ENCODE data around the gene KCTD19. TPM values are rescaled to one million over a fixed set of nuclear protein-coding genes. Genes with fewer than 3 reads are reported as not detected.
A peak's percentile ranks its signal among the peaks of the same experiment; 100 is the strongest.
"Not testable (repeated sequence)": the region's sequence is repeated elsewhere in the genome, so short reads cannot be mapped to it uniquely, and the experiment has no call there.

The KCTD19 gene
- polyA plus RNA-seq (ENCODE audit: insufficient read length in 4 of 4) = 1 to 10 TPM in 3 of 4 donors, under 1 TPM in 1; 0.95 to 2.5 (median 1.6) TPM

- peak in 1 of 4 donors; percentile 52 for DNase-seq (ENCODE audit: low read depth in 4 of 4, low spot score in 2 of 4)
These were observed at the start of gene KCTD19, which contains the start of gene LRRC36 for GRCh38 chr16:67326472-67327309. Gene KCTD19 (minus strand): TSS chr16:67326741. CDS start chr16:67326707, 34 bp downstream. Gene LRRC36 (plus strand): TSS chr16:67326815. CDS start chr16:67326863, 48 bp downstream.

- not testable (repeated sequence) for DNase-seq (ENCODE audit: low read depth in 4 of 4, low spot score in 2 of 4)
These were observed 49.5 kb upstream of the KCTD19 start for GRCh38 chr16:67376012-67376411.

- DNase-seq (ENCODE audit: low read depth in 4 of 4, low spot score in 2 of 4) = no peak
These were observed 46.1 kb upstream of the KCTD19 start for GRCh38 chr16:67372664-67373063.

GRCh38 chr16:67370661-67371060, 44.1 kb upstream of the KCTD19 start:
- DNase-seq (ENCODE audit: low read depth in 4 of 4, low spot score in 2 of 4) = no peak

DNA sequence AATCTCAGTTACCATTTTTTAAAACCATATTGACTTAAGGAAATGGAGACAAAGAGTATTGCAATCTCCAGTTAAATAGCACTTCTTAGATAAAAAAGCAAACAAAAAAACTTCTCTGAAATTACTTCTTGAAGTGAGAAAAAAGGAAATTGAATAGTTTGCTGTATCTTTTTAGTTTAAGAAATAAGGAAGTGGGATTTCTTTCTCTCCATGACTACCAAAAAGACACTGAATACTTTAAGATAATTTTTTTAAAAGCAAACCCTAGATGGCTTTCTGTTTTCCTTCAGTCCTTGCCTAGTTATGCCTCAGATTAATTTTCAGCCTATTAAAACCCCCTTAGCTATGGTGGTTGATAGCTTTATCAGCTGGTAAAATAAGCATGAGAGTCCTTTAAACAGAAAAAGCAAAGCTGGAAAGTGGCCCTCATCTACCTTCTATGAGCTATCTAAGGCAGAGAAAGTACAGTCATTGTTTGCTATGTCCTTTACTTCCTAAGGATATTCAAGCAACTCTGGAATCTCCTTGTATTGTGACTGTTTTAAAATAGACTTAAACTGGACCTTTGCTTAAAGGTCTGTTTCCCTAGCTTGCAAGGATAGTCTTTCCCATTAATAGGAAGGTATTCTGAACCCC, 38.2 kb upstream of the KCTD19 start:
- no peak for DNase-seq (ENCODE audit: low read depth in 4 of 4, low spot score in 2 of 4)

DNA sequence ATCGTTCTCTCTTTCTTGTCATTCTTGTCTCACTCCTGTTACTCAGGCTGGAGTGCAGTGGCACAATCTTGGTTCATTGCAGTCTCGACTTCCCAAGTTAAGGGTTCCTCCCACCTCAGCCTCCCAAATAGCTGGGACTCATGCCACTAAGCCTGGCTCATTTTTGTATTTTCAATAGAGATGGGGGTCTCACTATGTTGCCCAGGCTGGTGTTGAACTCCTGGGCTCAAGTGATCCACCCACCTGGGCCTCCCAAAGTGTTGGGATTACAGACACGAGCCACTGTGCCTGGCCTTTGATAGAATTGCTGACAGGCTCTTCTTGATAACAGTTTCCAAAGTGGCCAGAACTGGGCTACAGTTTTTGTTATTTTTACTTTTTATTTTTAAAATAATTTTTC, 34.5 kb upstream of the KCTD19 start:
- DNase-seq (ENCODE audit: low read depth in 4 of 4, low spot score in 2 of 4) = no peak

GRCh38 chr16:67359540-67360269, 33.2 kb upstream of the KCTD19 start:
- DNase-seq (ENCODE audit: low read depth in 4 of 4, low spot score in 2 of 4) = not testable (repeated sequence)

GRCh38 chr16:67357561-67357960, 31.0 kb upstream of the KCTD19 start:
- no peak for DNase-seq (ENCODE audit: low read depth in 4 of 4, low spot score in 2 of 4)

DNA sequence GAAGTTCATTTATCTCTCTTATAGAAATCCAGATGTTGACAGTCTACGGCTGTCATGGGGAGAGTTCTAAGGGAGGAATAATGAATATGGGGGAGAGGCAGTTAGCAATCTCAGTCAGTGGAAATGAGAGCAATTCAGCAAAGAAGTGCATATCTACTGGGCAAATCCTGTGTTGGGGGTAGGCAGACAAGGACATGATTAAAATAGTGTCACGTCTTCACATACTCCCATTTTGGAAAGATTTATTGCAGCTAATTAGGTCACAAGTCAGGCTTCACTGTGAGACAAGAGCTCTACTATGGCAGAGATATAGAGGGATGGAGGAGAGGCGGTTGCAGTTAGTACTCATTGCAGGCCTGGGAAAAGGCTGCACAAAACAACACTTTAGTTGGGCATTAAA, 29.9 kb upstream of the KCTD19 start:
- DNase-seq (ENCODE audit: low read depth in 4 of 4, low spot score in 2 of 4) = peak; percentile 30 to 66 (median 62)

- not testable (repeated sequence) for DNase-seq (ENCODE audit: low read depth in 4 of 4, low spot score in 2 of 4)
These were observed 25.9 kb upstream of the KCTD19 start for GRCh38 chr16:67352463-67352862.

- DNase-seq (ENCODE audit: low read depth in 4 of 4, low spot score in 2 of 4) = no peak
These were observed 23.8 kb upstream of the KCTD19 start for GRCh38 chr16:67350324-67350723.

- DNase-seq (ENCODE audit: low read depth in 4 of 4, low spot score in 2 of 4) = no peak
These were observed 22.6 kb upstream of the KCTD19 start for GRCh38 chr16:67349172-67349571.

DNA sequence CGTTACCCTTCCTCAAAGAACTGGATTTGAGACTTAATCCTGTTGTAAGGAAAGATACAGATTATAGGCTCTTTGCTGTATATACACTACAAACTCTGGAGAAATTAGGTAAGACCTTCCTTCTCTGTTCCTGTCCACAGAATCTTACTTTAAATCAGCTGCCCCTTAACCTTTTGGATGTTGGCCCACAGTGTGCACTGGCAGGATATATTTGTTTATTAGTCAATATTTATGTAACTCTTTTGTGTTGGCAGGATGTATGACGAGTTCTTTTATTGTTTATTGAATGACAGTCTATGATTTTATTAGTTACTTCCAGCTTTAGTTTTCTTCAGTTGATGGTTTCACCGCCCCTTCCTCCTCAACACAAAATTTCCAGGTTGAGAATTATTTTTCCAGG, 19.8 kb upstream of the KCTD19 start:
- DNase-seq (ENCODE audit: low read depth in 4 of 4, low spot score in 2 of 4) = no peak

GRCh38 chr16:67345401-67345800, 18.9 kb upstream of the KCTD19 start:
- DNase-seq (ENCODE audit: low read depth in 4 of 4, low spot score in 2 of 4) = no peak

GRCh38 chr16:67342616-67343015, 16.1 kb upstream of the KCTD19 start:
- DNase-seq (ENCODE audit: low read depth in 4 of 4, low spot score in 2 of 4) = no peak

DNA sequence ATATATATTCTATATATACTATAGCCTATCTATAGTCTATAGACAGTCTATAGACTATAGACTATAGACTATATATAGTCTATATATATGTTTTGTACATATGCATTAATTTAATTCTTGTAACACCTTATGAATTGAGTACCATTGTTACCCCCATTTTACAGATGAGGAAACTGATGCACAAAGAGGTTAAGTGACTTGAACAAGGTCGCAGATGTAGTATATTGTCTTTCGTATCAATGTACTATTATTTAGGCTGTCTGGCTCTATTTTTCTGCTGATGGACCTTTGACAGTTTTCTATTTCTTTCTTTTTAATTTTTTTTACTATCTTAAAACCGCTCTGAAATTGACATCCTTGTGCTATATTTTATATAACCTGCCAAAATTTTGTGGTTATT, 14.7 kb upstream of the KCTD19 start:
- DNase-seq (ENCODE audit: low read depth in 4 of 4, low spot score in 2 of 4) = no peak

DNA sequence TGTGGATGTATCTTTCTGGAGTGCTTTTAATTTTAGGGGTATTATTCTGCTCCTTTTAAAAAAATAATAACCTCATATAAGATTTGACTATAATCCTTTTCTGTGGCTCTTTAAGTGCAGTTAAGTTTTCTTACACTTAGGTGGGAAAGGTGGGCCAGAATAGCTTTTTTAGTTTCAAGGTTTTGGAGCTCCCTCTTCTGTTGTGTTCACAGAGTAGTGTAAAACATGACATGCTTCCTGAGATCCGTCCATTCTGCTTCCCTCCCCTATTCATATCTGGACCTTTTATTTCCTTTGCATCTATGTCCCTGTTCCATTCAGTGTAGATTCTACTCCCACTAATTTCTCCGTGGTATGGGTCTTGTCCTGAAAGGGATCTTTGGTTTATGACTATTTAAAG, 12.9 kb upstream of the KCTD19 start:
- no peak for DNase-seq (ENCODE audit: low read depth in 4 of 4, low spot score in 2 of 4)

DNA sequence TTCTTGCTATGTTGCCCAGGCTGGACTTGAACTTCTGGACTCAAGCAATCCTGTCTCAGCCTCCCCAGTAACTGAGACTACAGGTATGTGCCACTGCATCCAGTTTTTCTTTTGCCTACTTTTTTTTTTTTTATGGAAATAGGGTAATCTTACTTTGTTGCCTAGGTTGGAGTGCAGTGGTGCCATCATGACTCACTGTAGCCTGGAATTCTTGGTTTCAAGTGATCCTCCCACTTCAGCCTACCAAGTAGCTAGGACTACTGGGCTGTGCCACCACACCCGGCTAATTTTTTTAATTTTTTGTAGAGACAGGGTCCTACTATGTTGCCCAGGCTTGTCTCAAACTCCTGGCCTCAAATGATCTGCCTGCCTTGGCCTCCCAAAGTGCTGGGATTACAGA, 10.1 kb upstream of the KCTD19 start:
- no peak for DNase-seq (ENCODE audit: low read depth in 4 of 4, low spot score in 2 of 4)

DNA sequence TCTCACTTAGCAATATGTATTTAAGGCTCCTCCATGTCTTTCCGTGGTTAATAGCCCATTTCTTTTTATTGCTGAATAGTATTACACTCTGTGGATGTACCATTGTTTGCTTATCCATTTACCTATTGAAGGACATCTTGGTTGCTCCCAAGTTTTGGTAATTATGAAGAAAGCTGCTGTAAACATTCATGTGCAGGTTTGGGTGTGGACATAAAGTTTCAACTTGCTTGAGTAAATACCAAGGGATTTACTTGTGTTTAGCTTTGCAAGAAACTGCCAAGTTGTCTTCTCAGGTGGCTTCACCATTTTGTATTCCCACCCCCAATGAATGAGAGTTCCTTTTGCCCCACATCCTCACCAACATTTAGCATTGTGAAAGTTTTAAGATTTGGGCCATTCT, 9.6 kb upstream of the KCTD19 start:
- DNase-seq (ENCODE audit: low read depth in 4 of 4, low spot score in 2 of 4) = no peak

- no peak for DNase-seq (ENCODE audit: low read depth in 4 of 4, low spot score in 2 of 4)
These were observed 6.8 kb upstream of the KCTD19 start for GRCh38 chr16:67333315-67333714.

DNA sequence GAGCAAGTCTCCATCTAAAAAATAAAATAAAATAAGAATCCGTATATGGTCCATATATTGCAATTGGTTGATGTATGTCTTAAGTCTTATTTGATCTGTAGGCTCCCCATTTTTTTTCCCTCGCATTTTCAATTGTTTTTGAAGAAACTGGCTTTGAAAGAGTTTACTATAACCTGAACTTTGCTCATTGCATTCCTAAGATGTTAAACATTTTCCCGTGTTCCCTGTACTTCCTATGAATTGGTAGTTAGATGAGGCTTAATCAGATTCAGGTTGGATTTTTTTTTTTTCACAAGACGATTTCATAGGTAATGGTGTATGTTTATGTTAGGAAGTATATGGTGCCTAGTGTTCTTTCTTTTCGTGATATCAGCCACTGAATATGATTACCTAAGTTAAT, 3.4 kb upstream of the KCTD19 start:
- DNase-seq (ENCODE audit: low read depth in 4 of 4, low spot score in 2 of 4) = no peak
